CD4-positive, alpha-beta T cell treated with Interferon gamma for 1 hour (primary cell): ENCODE data around the gene SMIM9.

Source experiments
- DNase-seq: peaks from one replicate; pipeline ENCODE4 v3.0.0-alpha.2; 2020

The SMIM9 gene

GRCh38 chrX:154776753-154777152 is 57.7 kb downstream of the SMIM9 start:
- no peak for DNase-seq

GRCh38 chrX:154775419-154776349 is 58.8 kb downstream of the SMIM9 start:
- DNase-seq, result no peak

GRCh38 chrX:154774622-154775021 is 59.8 kb downstream of the SMIM9 start:
- no peak for DNase-seq
